ENCODE results near the gene RHOH.

RHOH gene

DNA sequence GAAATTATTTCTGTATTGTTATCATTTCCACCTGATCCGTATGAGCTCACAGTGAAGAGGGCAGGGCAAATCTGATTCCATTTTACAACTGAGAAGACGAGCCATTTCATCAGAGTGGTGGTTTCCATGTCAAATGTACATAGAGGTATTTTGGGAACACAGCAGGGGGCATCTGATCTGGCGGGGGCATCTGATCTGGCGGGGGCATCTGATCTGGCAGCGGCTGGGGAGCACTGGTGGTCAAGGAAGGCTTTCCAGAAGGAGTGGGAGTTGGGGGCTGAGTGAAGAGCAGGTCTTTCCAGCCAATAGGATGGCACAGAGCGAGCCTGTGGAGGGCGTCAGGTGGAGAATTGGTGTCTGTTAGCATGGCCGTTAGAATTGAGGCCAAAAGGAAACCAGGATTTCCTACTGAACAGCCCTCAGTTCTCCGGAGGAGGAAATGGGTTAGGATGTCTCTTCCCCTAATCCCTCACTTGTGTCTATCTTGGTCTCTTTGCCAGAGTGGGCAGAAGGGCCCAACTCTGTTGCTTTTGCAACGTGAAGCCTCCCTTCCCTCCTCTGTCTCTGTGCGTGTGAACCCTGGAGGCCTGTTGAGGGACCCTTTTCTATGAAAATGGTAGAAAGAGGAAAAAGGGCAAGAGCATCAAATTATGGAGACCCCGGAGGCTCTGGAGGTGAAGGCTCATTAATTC is 41.3 kb downstream of the RHOH start:
- no peak for DNase-seq (ENCODE audit: low read depth in 2 of 2)

DNA sequence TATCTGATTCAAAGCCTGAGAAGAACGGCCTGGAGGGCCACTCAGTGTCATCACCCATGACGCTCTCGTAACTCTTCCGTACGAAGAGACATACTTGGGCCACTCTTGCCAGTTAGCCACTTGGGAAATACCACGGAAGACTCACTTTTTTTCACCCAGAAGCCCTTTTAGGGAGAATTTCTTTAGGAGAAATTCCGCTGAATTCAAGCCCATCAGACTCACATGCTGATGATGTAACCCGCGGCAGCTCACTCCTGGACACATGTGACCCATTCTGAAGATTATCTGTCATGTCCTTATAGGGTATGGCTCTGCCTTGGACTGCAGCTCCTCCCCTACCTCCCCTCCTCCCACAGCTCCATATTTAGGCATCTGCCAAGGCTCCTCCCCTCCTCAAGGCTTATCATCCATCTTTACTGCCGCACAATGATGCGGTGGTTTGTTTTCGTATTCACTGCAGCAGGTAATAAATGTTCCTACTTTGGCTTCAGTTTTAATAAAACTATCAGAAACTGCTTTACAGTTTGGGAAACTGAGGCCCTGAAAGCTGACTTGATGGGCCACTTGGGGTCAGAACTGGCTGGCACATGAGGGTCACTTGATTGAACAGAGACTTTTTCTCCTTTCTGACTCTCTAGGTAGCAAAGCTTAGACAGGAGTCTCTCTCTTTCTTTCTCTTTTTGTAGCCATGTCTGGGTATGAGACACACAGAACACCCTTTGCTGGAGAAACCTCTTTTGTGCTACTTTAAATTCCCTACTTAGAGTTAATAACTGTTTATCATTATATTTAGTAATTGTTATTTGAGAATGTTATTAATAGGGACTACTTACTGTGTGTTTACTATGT is 42.1 kb downstream of the RHOH start:
- peak in 1 of 2 donors; percentile 51 for DNase-seq (ENCODE audit: low read depth in 2 of 2)

- no peak for DNase-seq (ENCODE audit: low read depth in 2 of 2)
These were observed 43.3 kb downstream of the RHOH start for GRCh38 chr4:40240040-40240653.

DNA sequence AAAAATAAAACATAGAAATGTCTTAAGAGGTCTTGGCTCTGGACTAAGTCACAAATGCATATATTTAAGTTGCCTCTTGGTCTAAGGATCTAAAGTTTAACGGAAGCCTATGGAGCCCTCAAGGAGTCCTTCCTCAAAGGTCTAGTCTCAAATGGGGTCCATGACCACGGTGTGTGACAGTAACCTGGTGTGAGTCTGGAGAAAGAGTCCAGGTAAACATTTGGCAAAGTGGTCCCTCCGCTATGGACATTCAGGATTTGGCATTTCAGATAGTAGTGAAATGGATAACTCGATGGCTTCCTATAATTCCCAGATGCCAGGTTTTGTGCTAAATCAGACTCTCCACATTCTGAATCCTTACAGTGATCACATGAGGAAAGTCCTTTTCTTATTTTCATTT is 44.2 kb downstream of the RHOH start:
- DNase-seq (ENCODE audit: low read depth in 2 of 2), result no peak

DNA sequence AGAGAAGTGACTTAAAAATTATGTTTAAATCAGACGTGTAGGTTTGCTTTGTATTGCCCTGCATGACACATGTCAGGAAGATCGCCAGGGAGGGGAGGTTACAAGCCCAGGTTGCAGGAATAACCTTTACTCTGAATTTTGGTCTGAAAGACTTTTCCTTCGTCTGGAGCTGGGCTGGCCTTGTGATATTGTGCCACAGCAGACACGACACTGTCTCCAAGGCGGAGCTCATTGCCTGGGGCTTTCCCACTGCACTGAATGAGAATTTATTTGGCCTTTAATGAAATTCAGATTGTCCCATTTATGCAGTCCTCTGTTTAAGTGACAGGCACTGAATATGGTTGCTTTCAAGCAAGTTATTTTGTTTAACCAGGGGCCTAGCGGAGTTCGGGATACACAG is 45.1 kb downstream of the RHOH start:
- no peak for DNase-seq (ENCODE audit: low read depth in 2 of 2)

DNA sequence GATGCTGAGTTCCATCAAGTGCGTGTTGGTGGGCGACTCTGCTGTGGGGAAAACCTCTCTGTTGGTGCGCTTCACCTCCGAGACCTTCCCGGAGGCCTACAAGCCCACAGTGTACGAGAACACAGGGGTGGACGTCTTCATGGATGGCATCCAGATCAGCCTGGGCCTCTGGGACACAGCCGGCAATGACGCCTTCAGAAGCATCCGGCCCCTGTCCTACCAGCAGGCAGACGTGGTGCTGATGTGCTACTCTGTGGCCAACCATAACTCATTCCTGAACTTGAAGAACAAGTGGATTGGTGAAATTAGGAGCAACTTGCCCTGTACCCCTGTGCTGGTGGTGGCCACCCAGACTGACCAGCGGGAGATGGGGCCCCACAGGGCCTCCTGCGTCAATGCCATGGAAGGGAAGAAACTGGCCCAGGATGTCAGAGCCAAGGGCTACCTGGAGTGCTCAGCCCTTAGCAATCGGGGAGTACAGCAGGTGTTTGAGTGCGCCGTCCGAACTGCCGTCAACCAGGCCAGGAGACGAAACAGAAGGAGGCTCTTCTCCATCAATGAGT is 46.6 kb downstream of the RHOH start:
- no peak for DNase-seq (ENCODE audit: low read depth in 2 of 2)

DNA sequence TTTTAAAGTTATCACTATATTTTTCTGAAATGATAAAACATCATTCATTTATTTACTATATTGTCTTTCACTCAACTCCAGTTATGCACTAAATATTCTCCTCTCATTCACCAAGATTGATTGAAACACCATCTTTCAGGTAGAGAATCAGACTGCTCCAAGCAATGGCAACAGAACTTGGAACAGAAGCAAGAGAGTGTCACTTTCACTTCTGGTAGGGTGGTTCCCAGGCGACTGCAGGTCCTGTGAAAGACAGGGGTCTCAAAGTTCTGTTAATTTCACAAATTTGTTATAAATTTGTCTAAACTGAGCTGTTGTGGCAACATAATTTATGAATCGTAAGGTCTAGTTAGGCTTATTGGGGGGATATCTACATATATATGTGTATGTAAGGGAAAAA is 47.8 kb downstream of the RHOH start:
- no peak for DNase-seq (ENCODE audit: low read depth in 2 of 2)

GRCh38 chr4:40245550-40245949 is 48.7 kb downstream of the RHOH start:
- DNase-seq (ENCODE audit: low read depth in 2 of 2), result no peak

DNA sequence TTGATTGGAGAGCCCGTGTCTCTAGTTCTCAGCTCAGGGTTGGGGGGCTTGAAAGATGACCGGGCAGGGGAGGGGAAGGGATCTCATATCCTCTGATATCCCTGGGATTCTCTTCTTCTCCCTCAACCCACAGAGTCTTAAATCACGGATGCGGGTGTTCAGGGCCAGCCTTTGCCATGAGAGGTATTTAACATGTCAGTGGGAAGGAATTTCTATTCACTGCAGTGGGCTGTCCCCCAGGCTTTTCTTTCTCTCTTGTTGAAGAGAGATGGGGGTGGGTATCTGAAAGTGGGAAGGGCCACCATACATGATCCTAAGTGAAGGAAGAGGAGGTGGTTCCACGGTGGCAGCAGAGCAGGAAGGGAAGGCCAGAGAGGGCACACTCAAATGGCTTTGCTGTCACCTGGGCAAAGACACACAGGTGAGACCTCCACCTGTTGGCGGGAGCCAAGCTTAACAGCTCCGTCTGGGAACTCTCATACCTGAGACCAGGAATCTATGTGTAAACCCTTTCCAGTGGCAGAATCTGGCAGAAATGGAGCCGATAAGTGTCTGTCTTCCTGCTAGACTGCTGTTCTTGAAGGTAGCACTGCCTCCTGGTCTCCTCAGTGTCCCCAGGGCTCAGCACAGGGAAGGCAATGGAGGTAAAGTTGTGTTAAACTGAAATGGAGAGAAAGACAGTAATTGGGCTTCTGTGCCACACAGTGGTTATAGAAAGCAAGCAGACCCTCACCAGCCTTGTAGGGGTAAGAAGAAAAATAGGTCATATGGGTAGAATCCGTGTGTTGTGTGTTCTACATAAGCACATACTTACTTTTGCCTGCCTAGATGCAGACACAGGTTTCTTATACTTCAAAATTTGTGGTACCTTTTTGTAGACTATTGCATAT is 49.4 kb downstream of the RHOH start:
- DNase-seq (ENCODE audit: low read depth in 2 of 2), result no peak

DNA sequence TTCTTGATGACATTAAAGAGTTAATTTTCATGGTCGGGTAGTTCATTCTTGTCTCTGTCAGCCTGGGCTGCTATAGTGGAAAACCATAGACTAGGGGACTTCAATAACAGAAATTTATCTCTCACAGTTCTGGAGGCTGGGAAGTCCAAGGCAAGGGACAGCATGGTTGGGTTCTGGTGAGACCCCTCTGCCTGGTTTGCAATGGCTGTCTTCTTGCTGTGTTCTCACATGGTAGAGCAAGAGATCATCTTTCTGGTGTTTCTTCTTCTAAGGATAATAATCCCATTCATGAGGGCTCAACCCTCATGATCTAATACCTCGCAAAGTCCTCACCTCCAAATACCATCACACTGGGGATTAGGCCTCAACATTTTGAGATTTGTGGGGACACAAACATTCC is 50.1 kb downstream of the RHOH start:
- no peak for DNase-seq (ENCODE audit: low read depth in 2 of 2)

DNA sequence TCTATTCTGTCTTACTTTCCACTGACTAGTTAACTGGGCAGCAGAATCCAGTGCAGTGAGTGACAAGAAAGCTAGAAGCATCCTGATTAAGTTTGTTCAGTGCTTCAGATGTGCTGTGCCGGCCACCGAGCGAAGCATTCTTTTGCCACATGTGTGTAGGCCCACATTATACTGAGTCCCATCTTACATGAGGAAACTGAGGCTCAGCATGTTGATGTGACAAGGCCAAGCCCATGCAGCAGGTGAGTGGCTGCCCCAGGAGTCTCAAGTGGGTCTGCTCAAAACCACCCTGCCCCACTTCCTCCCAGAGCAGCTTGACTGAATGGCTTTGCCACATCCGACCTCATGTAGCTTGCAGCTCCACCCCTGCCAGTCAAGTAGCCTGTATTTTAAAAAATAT is 50.5 kb downstream of the RHOH start:
- no peak for DNase-seq (ENCODE audit: low read depth in 2 of 2)

DNA sequence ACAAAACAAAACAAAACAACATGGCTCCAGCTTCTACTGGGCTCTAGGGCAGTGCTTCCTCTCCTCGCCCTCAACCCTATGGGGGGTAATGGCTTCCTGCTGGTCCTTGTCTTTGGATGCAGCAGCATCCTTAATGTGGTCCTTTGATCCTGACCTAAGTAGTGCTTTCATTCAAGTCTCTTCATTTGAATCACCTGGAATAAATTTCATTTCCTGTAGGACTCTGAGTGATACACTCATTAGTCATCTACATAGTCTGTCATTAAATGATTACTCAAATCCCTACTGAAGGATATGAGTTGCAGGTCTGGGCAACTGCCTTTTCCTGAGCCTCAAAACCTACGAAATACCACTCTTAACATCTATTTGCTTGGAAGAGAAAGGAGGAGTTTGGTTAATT is 54.5 kb downstream of the RHOH start:
- DNase-seq (ENCODE audit: low read depth in 2 of 2), result no peak

DNA sequence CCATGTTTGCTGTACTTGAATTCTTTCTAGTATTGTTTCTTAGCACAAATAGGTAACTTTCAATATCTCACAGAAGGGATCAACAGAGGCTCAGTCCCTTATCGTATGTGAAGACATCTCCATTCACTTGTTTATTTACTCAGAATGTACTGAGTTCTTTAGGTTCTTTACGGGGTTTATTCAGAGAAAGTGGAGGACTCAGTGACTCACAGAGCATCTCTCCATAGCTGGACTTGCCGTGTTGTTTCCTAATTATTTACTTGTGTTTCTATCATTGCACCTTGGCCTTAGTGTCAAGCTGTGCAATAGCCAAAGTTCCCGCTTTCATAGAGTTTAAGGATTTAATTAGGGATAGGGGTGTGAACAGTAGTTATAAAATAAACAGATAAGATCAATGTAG is 57.1 kb downstream of the RHOH start:
- DNase-seq (ENCODE audit: low read depth in 2 of 2), result no peak

DNA sequence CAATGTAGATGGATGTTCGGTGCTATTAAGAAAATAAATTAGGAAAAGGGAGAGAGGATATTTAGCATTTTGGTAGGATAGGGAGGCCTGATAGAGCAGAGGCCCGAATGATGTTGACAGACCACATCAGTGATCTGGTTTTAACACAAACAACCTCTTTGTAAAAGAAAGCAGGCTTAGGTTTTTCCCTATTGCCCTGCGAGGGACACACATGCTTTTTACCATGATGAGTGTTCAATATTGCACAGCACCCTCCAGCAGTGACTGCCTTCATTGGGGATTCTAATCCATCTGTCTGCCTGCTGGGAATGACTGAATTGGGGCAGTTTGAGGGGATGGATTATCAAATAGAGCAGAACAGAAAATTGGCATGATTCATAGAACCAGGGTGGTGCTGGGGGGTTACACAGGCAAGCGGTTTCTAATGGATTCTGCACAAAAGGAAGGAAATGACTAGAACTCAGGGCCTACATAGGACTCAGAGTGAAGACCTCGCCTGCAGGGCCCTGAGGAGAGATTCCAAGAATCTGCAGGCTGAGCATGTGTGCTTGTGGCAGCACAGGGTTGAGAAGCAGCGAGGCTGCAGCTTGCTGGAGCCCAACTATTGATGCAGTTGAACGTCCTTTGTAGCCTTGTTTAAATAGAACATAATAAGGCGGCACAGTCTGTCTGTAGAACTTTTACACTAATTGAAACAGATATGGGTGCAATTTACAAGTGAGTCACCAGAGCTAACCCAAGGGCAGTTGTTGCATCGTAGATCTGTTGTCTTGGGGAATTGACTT is 58.0 kb downstream of the RHOH start:
- no peak for DNase-seq (ENCODE audit: low read depth in 2 of 2)

DNA sequence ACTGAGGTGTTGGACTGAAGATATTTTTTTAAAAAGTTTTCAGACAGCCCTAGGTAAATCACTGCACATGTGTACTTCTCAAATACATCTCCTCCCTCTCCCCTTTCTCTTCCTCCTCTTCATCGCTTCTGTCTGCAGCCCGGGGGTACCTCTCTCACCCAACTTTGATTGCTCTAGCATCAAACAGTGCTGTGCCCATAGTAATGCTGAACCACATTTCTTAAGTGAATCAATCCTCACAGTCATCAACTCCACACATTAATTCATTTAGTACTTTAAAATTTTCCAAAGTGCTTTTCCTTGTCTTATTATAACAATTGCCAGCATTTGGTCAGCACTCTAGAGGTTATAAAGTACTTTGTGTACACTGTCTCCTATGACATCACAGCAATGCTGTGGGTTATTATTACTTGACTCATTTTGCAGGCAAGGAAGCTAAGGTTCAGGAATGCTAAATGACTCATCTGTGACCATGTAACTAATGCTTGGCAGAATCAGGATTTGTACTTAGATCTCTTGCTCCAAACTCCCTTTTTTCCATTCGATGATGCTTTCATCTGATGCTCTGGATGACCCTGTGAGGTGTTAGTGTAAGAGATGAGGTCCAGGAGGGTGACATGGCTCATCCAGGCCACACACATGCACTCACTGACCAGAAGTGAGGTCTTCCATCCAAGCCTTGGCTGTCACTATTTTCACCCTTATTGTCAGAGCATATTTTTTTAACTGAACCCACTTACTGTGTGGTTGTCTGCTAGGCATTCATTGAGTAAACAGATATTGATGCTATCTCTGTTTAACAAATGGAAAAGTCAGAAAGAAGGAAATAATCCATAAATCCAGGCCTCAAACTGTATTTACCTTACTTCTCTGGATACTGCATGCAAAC is 58.8 kb downstream of the RHOH start:
- no peak for DNase-seq (ENCODE audit: low read depth in 2 of 2)

GRCh38 chr4:40256329-40256728 is 59.5 kb downstream of the RHOH start:
- no peak for DNase-seq (ENCODE audit: low read depth in 2 of 2)

DNA sequence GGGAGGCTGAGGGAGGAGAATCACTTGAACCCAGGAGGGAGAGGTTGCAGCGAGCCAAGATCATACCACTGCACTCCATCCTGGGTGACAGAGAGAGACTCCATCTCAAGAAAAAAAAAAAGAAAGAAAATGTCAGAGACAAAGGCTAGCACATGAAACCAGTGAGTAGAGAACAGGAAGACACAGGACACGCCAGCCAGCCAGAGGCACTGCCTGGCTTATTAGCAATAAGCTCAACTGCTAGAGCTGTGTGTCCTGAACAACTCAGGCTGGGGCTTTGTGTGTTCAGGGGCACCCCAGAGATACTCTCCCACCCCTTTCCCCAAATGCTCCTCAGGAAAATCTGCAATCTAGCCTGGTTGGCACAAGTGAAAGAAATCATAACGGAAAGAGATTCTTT is 60.0 kb downstream of the RHOH start:
- no peak for DNase-seq (ENCODE audit: low read depth in 2 of 2)

DNA sequence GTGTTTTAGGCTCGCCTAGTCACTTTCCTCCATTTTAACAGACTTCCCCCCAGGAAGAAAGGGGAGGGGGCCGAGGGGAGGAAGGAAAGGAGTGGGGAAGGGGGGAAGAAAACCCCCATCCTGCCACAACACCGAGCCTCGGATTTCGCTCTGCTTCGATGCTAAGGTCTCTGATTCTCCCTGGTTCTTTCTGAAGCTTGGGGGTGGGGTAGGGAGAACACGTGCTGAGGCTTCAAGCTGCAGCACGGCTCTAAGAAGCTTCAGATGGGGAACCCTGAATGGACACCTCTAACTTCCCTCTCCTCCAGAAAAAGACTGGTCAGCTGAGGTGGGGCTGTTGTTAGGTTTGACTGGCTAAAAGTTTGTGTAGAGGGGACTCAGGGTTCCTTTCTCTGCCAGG is 61.8 kb downstream of the RHOH start:
- DNase-seq (ENCODE audit: low read depth in 2 of 2), result no peak

- no peak for DNase-seq (ENCODE audit: low read depth in 2 of 2)
These were observed 64.6 kb downstream of the RHOH start for GRCh38 chr4:40261231-40262076.
